ENCODE measurements around the gene RPL28.

RPL28 gene

GRCh38 chr19:55373993-55374757, 11.6 kb upstream of the RPL28 start:
- no peak for DNase-seq

GRCh38 chr19:55376241-55376933, 9.3 kb upstream of the RPL28 start, which contains the start of gene TMEM190:
Gene TMEM190 (plus strand): TSS chr19:55376826. CDS start chr19:55376854, 28 bp downstream.
- DNase-seq: no peak

- no peak for DNase-seq
These were observed 8.2 kb upstream of the RPL28 start for GRCh38 chr19:55377356-55378131.

GRCh38 chr19:55379174-55379573, 6.6 kb upstream of the RPL28 start:
- DNase-seq: no peak

- no peak for DNase-seq
These were observed 3.7 kb upstream of the RPL28 start for GRCh38 chr19:55382013-55382412.

- no peak for DNase-seq
These were observed 3.1 kb upstream of the RPL28 start for GRCh38 chr19:55382522-55383054.

- no peak for DNase-seq
These were observed 2.2 kb upstream of the RPL28 start for GRCh38 chr19:55383279-55384130.

GRCh38 chr19:55384131-55384919, 1.4 kb upstream of the RPL28 start, which contains the start of gene TMEM238:
Gene TMEM238 (minus strand): TSS chr19:55384292. CDS start chr19:55384259, 33 bp downstream.
- peak; percentile 34 for DNase-seq

- peak; percentile 85 for DNase-seq
These were observed 610 bp upstream of the RPL28 start for GRCh38 chr19:55384920-55385723.

GRCh38 chr19:55386493-55386971, 800 bp downstream of the RPL28 start:
- no peak for DNase-seq

- no peak for DNase-seq
These were observed 2.2 kb downstream of the RPL28 start for GRCh38 chr19:55387736-55388497.

GRCh38 chr19:55389386-55390317, 3.9 kb downstream of the RPL28 start:
- DNase-seq: no peak

- no peak for DNase-seq
These were observed 4.7 kb downstream of the RPL28 start for GRCh38 chr19:55390461-55390880.

- DNase-seq: no peak
These were observed 5.5 kb downstream of the RPL28 start for GRCh38 chr19:55391191-55391670.

GRCh38 chr19:55391702-55392615, 6.2 kb downstream of the RPL28 start:
- DNase-seq: no peak

GRCh38 chr19:55392820-55393761, 7.4 kb downstream of the RPL28 start:
- DNase-seq: no peak
